Measurements from ENCODE around the gene EPGN.

Gene EPGN

DNA sequence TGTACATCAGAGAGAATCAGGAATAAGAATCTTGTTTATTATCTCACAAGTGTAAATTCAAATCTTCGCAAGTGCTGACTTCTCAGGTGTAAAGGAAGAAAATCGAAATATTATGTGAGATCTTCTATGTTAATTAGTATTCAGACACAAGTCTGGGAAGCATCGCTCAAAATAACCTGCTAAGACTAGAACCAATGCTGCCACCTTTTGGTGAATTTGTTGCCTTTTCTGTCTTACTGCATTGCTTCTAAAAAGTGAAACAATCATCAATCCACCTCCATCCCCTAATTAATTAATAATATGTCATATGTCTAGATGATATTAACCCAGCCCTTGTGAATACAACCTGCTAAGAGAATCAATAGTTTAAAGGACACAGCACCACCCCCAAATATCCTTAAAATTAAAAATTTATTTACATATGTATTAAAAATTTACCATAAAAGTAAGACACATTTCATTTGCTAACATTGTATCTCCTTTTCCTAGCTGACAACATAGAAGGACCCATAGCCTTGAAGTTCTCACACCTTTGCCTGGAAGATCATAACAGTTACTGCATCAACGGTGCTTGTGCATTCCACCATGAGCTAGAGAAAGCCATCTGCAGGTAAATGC lies 3.5 kb downstream of the EPGN start:
- peak; percentile 27 for DNase-seq (ENCODE audit: low spot score)

DNA sequence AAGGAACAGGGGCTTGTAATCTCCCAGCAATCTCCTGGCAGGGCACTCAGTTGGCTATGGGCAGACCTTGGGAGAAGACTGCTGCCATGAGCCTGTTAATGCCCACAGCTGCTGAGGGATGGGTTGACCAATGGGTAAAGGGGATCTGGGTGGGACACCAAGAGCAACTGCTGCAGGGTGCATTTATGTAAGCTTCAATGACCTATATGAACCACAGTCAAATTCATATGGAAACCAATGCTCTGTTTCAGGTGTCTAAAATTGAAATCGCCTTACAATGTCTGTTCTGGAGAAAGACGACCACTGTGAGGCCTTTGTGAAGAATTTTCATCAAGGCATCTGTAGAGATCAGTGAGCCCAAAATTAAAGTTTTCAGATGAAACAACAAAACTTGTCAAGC lies 6.1 kb downstream of the EPGN start:
- DNase-seq (ENCODE audit: low spot score), result no peak

DNA sequence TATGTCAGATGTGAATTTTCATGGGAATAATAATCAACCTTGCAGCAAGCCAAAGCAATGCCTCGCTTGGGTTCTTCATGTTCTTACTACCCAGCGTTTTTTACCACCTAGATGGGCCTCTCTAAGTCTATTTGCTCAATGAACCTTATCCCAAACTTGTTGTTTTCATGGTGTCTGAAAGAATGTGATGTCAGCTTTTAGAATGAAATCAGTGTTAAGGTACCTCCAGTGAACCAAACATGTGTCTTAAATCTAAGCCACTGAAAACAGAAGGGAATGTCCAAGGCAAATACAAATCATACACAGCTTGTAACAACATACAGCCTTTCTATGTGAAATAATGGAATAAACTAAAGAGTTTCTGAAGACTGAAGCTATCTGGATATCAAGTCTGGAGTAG lies 6.7 kb downstream of the EPGN start:
- no peak for DNase-seq (ENCODE audit: low spot score)

DNA sequence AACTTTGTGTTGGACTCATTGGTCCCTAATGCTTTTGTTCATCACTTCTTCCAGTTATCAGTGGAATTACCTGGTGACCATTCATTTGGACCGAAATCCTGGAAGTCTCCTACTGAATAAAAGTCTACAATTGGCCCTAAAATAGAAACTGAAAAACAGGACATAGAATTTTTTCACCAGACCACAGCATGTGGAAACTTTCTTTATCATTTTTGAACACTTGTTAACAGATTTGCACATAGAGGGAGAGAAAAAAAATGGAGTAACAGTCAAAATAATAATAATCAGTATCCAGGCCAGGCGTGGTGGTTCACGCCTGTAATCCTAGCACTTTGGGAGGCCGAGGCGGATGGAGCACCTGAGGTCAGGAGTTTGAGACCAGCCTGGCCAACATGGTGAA lies 7.1 kb downstream of the EPGN start:
- DNase-seq (ENCODE audit: low spot score), result no peak

DNA sequence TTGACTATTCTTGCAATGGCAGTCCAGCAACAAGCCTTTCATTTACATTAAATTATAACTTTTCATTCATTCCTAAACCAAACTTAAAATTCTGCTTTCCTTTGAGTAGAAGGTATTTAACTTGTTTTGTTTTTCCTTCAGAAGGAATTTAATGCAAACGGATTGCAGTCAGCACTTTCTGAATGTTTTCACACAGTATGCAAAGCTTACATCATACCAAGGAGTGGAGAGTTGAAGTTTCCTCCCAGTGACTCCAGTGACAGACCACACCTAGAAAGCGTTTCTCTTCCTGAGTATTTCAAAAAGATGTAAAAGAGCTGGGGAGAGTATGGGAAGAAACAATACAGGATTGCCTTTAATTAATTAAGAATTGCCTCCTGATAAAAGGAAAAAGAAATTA lies 8.1 kb downstream of the EPGN start:
- DNase-seq (ENCODE audit: low spot score), result no peak

DNA sequence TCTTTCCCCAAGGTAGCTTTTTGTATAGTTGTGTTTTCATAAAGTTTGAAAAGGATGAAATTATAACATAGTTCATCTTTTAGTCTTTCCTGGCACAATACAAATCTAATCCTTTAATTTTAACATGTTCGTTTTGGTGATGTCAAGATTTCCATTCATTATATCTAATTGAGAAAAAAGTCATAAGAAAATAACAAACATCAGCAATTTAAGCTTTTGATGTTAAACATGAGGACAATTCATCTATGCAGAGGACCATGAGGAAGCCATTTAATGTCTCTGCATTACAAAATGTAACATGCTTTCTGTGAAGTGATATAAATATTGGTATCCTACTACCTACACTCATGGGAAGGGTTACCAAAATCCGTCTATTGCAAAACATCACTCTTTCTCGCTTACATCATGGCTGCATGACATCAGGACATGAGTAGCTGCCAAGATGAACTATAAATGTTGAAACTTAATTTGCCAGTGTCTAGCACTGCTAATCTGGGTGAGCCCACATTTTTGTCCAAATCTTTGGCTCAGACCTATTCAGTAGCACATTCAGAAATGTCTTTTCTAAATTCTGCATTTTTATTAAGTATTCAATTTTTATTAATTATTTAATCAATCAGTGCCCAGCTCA lies 9.5 kb downstream of the EPGN start:
- DNase-seq (ENCODE audit: low spot score), result no peak

DNA sequence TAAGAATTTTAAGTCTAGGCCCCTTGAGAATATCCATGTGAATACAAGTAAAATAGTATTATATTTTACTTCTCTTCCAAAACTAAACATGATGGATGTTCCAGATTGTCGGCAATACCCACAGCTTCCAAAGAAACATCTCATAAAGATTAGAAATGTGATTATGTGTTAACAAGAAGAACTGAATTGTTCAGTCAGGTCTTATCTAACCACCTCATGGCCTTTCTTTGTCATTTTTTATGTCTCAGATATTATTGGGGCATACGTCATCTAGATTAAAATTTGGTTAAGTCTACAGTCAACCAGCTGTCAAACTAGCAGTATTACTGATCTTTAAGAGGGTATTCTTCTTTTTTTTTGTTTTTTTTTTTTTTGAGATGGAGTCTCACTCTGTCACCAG lies 10.0 kb downstream of the EPGN start:
- DNase-seq (ENCODE audit: low spot score), result no peak

DNA sequence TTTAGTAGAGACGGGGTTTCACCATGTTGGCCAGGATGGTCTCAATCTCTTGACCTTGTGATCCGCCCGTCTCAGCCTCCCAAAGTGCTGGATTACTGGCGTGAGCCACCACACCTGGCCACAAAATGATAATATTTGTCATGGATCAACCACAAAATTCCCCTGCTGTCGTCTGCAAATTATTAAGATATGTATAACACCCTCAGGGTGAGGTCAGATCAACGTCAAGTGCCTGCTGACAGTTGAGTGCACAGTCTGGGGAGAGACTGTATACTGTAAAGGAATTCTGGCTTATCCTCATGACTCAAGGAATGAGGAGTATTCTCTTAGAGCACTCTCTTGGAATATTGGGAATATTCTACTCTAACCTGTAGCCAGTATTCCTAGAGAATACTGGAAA lies 11.2 kb downstream of the EPGN start:
- no peak for DNase-seq (ENCODE audit: low spot score)

DNA sequence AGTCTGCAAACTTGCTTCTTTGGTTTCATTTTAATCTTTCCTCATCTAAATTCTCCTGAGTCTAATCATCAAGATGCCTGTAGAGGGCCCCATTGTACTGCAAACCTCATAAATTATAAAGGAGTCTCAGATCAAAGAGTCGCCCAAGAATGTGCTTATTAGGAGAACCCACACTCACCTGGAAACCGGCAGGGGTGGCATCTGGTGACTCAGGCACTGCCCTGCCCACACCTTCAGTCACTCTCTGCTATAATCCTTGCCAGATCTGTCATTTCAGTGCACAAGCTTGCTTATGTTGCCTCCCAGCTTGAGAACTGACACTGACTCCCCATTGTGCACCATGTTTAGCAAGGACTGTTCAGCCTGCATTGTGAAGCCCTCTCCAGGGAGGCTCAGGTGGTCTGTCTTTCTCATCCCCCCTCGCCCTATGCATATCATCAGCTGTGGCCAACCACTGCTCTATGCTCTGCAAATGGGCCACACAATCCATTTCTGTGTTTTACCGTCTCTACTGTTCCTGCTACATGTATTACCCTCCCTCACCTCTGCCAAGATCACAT lies 12.4 kb downstream of the EPGN start:
- DNase-seq (ENCODE audit: low spot score), result no peak

DNA sequence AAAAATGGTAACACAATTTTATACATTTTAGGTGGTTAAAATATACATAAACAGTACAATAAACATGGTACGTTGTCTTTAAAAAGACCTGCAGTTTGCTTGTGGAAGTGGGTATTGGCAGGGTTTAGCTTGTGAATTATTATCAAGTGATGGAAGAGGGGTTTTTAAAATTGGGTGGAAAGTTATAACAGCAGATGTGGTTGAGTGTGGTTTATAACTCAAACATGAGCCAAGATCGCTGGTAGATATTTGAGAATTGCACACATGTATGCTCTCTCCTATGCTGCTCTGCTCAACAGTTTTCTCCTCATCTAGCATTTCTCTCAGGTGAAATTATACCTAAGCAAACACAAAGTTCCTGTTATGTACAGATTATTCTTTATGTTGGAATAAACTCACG lies 14.0 kb downstream of the EPGN start:
- DNase-seq (ENCODE audit: low spot score), result no peak

DNA sequence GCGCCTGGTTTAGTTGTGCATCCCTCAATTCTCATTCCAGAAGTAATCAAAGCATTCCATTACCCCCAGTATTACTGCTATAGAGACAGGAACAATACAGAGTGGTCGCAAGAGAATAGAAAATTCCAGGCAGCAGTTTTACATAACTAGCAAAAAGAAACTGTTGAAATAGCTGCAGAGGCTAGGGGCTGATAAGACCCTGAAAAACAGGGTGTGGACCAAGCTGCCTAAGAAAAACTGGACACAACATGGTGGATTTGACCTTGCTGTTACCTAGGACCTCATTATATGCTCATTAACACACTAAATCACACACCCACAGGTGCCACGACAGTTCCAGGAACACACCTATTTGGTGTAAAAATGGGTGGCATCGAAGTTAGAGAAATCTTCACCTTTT lies 15.4 kb downstream of the EPGN start:
- DNase-seq (ENCODE audit: low spot score), result no peak

DNA sequence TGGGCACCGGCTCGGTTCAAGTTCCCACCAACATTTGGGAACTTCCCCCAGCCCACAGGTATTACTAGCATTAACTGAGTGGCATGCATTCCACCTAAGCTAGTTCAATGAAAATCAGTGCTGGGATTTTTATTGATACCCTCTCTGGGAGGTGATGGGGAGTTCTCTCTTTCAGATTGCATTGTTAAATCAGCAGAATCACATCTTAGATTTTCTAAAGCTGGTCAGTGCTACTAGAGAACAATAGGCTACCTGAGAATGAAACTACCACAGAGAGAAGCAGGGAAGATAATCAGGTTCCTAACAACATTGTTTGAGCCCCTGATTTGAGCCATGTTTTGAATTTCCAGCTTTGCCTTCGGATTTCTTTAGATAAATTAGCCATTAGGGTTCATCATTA lies 16.0 kb downstream of the EPGN start:
- no peak for DNase-seq (ENCODE audit: low spot score)

DNA sequence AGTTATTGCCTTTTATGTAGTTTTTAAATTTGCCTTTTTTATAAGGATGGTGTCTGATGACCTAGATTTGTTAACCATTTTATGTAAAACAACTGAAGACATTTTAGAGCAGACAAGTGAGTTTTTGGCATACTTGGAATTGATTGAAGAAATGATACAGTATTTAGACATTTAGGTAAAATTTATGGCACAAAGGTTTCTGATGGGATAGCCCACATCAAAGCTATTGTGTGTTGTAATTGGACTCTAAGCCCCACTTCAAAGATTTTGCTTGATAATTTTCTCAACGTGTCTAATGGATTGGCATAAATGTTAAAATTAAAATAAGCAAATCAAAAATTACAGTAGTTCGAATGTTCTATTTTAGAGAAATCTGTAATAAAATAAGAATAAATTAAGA lies 17.6 kb downstream of the EPGN start:
- DNase-seq (ENCODE audit: low spot score), result no peak

DNA sequence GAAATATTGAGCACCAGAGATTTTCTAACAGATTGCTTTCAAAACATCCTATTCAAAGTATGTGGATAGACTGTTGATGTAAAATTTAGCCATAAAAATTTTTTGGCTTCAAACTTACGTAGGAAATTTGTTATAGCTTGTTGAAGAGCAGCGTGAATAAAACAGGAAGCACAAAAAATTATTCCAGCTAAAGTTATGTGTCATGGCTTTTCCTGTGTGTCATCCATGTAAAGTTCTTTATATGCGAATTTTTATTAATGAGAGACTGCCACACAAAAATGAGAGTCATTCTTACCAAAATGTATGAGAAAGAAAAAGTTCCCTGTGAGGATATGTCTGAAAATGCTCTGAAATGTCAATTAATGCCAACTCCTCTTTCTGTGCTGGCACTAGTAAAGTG lies 19.5 kb downstream of the EPGN start:
- DNase-seq (ENCODE audit: low spot score), result no peak

DNA sequence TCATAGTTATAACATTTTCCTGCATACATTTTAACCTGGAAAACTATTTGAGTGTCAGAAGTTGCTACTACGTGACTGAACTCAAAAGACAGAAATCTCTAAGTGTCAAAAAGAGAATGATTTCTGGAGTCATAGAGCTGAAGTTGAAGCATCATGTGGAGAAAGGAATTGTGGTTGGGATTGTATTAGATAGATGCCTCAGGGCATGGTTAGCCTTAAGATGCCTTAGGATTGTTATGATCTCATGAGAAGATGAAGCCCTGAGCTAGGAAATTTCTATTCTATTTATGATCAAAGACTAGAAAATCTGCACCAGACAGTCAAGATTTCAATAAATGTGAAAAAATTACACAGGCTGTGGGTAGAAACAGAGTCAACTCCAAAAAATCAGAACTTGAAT lies 20.2 kb downstream of the EPGN start:
- no peak for DNase-seq (ENCODE audit: low spot score)

DNA sequence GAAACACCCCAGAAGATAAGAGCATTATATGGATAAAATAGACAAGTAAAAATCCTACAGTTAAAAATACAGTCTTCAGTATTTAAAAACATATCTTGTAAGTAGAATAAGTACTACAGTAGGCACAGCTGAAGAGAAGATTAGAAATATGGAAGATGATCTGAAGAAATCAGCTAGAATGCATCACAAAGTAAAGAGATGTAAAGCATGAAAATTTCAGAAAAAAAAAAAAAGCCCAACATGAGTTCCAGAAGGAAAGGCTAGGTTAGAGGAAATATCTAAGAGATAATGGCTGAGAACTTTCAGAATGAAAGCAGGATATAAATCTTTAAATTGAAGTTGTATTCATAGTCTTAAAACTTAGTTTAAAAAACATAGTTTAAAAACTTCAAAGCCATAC lies 21.0 kb downstream of the EPGN start:
- no peak for DNase-seq (ENCODE audit: low spot score)

DNA sequence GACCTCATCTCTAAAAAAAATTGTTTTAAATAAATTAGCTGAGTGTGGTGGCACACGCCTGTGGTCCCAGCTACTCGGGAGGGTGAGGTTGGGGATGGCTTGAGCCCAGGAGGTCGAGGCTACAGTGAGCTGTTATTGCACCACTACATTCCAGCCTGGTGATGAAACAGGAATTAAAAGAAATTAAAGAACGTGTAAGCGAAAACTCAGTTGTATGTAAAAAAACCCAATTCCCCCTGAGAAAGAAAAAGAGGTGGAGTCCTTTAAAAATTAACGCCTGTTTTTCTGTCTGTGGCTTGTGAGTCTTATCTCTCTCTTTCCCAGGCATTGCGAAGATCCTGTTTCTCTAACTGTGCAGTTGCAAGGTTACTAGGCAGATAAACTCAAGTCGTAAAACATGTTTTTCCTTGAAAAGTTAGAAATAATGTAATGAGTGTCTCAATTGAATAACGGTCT lies 22.1 kb downstream of the EPGN start:
- DNase-seq (ENCODE audit: low spot score), result no peak

DNA sequence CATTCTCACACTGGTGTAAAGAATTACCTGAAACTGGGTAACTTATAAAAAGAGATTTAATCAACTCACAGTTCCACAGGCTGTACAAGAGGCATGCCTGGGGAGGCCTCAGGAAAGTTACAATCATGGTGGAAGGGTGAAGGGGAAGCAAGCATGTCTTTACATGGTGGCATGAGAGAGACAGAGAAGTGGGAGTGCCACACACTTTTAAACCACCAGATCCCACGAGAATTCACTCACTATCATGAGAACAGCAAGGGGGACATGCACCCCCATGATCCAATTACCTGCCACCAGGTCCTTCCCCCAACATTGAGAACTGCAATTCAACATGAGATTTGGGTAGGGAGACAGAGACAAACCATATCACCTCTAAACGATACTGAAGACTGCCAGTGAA lies 23.0 kb downstream of the EPGN start:
- no peak for DNase-seq (ENCODE audit: low spot score)

DNA sequence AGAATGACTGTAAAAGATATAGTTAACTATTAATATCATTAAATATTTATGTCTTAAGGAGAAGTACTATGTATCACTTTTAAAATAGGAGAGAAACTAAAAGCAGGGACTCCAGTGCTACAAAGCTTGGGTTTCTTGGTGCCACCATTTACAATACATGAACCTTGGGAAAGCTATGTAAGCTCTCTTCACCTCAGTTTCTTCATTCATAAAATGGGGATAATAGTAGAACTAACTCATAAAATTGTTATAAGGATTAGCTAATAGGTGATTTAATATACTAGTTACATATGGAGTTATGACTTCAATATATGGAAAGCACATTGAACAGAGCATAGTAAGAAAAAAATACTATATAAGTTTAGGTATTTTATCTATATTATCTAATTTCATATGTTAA lies 23.7 kb downstream of the EPGN start:
- DNase-seq (ENCODE audit: low spot score), result no peak

DNA sequence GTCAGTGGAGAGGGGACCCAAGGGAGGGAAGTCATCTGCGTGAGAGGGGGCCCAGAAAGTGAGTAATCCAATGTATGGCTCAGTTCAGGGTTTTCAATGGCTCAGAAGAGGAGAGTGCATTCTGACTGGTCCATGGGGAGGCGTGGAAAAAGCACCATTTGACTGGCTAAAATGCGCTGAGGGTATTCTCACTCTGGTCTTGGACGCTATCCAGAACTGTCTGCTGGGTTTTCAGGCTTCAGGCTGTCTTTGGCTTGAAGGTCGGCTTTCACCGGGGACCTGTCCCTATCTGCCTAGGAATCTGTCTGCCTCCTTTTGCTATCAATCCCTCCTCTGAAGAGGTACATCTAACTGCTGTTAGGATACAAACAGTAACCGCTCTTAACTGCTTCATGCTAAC lies 26.4 kb downstream of the EPGN start:
- no peak for DNase-seq (ENCODE audit: low spot score)

DNA sequence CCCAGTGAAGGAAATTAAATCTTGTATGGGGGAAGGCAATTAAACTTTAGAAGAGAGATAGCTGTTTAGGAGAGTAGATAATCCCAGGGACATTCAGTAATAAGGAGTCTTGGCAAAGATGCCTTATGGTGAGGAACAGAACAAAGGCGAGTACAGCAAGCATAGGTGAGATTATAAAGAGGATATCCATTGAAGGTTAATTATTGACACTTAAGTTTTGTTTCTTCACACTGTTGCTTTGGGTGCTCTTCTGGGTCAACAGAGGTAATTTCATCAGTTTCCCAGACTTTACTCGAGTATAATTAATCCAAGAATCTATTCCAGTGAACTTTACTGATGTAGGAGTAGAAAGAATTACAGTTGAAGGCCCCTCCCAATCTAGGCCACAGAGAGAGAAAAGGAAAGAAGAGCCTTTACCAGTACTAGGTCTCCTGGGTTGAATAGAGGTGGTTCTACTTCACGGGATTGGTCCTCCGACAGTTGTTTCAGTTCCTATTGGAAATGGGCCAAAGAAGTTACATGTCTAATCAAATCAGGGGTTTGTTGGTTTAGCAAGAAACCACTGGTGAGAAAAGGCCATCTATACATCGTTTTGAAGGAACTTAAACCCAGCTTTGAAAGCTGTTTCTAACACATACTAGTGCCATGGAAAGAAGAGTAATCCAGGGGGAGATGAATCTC lies 27.2 kb downstream of the EPGN start:
- DNase-seq (ENCODE audit: low spot score), result no peak

DNA sequence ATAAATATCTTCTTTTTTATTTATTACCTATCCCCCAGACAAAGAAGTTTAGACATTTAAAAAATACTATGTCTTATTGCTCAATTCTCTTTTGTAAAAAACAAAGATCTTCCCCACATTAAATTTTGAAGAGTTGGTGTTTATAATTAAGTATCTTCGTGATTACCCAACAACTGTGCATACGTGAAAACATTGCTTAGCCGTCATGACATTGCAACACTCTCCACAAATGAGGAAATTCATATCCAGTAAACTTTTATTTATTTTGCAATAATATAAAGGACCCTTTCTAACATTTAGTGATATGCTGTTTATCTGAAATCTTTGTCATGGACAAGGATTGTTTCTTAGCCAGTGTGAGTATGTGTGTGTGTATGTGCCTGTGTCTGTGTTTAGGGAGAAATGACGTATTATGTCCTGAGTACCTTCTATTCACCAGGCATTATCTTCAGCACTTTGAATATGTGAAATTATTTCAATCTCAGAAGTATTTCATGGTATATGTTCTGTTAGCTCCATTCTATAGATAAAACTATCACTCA lies 30.6 kb downstream of the EPGN start:
- no peak for DNase-seq (ENCODE audit: low spot score)

DNA sequence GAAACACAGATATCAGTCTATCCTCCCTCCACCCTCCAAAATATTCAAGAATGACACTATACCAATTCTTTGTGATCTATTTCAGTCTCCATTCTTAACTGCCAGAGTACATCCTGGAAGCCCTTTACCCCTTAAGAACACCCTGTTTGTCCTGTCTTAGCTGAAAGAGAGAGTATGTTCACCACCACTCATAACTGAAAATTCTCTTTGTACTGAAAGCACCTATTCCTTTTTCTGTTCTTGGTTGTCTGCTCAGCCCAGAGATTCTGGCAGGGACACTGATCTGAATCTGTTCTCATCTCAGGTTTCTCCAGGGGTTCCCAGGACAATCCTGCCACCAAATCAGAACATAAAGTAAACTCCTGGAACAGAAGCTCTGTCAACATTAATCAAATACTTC lies 31.2 kb downstream of the EPGN start:
- no peak for DNase-seq (ENCODE audit: low spot score)

Data from CD4-positive, alpha-beta T cell treated with Interleukin-6 at 100 ng/mL for 8 hours (primary cell).